Left ventricle myocardium inferior (tissue), 1 donor: ENCODE results near the gene GSTP1. TPM values are rescaled to one million over a fixed set of nuclear protein-coding genes. Genes with fewer than 3 reads are reported as not detected.
A peak's percentile ranks its signal among the peaks of the same experiment; 100 is the strongest.

ENCODE experiments used
- DNase-seq: peaks from one replicate; pipeline ENCODE4 v3.0.0-alpha.2; 2020
- H3K27ac ChIP-seq: fragments of 200-600 bp; replicated peaks from 2 replicates; pipeline ENCODE4 v1.8.0; 2021
- H3K27me3 ChIP-seq: fragments of 200-600 bp; 2 replicates; pipeline ENCODE4 v1.8.0; 2021; ENCODE audit warnings: low read depth
- H3K36me3 ChIP-seq: fragments of 200-600 bp; 2 replicates; pipeline ENCODE4 v1.8.0; 2021
- H3K4me1 ChIP-seq: fragments of 200-600 bp; 2 replicates; pipeline ENCODE4 v1.8.0; 2021
- H3K4me3 ChIP-seq: fragments of 200-600 bp; 2 replicates; pipeline ENCODE4 v1.8.0; 2021; ENCODE audit warnings: mild to moderate bottlenecking, moderate library complexity
- H3K9me3 ChIP-seq: fragments of 200-600 bp; replicated peaks from 2 replicates; pipeline ENCODE4 v1.8.0; 2021
- intact Hi-C: fragments of 100-400 bp; cut with micrococcal nuclease; formaldehyde crosslinking; loops from one replicate; pipeline ENCODE4 v1.11.0; 2022
- total RNA-seq: library from RNA; stranded (reverse); fragmentation: NEBNext Ultra II Directional; extraction: Animal tissue kit (Norgen Biotek cat#: 25700); gene quantifications from one replicate; pipeline ENCODE4 v1.2.1, GENCODE V29; 2021
- TF ChIP-seq, protein P1 (sequence below): fragments of 200-600 bp; IDR thresholded peaks from 2 replicates; pipeline ENCODE4 v1.8.0; 2021; ENCODE audit warnings: antibody characterized with exemption, mild to moderate bottlenecking, borderline replicate concordance
- donor health status: DM: no; HTN: yes; CAD: no; lungs with severe emphysema.

GSTP1 gene
- total RNA-seq, 1 donor from 2014 or later, result 313 TPM

GRCh38 chr11:67613960-67614715 lies 30.5 kb downstream of the GSTP1 start:
- DNase-seq, result peak; percentile 60
- Histone ChIP-seq H3K27me3 (peaks cover 19% of the 10 kb centered on the region), H3K4me1 (peaks cover 55% of the 10 kb centered on the region), H3K4me3 (peak overlapping the region; percentile 61), H3K36me3 (peaks cover 41% of the 10 kb centered on the region), H3K27ac (peak overlapping the region; percentile 72), H3K9me3 (no peaks in the 10 kb centered on the region)
- TF ChIP-seq, protein P1, sequence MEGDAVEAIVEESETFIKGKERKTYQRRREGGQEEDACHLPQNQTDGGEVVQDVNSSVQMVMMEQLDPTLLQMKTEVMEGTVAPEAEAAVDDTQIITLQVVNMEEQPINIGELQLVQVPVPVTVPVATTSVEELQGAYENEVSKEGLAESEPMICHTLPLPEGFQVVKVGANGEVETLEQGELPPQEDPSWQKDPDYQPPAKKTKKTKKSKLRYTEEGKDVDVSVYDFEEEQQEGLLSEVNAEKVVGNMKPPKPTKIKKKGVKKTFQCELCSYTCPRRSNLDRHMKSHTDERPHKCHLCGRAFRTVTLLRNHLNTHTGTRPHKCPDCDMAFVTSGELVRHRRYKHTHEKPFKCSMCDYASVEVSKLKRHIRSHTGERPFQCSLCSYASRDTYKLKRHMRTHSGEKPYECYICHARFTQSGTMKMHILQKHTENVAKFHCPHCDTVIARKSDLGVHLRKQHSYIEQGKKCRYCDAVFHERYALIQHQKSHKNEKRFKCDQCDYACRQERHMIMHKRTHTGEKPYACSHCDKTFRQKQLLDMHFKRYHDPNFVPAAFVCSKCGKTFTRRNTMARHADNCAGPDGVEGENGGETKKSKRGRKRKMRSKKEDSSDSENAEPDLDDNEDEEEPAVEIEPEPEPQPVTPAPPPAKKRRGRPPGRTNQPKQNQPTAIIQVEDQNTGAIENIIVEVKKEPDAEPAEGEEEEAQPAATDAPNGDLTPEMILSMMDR, result peak; percentile 79
- intact Hi-C loops, result no loop called here

DNA sequence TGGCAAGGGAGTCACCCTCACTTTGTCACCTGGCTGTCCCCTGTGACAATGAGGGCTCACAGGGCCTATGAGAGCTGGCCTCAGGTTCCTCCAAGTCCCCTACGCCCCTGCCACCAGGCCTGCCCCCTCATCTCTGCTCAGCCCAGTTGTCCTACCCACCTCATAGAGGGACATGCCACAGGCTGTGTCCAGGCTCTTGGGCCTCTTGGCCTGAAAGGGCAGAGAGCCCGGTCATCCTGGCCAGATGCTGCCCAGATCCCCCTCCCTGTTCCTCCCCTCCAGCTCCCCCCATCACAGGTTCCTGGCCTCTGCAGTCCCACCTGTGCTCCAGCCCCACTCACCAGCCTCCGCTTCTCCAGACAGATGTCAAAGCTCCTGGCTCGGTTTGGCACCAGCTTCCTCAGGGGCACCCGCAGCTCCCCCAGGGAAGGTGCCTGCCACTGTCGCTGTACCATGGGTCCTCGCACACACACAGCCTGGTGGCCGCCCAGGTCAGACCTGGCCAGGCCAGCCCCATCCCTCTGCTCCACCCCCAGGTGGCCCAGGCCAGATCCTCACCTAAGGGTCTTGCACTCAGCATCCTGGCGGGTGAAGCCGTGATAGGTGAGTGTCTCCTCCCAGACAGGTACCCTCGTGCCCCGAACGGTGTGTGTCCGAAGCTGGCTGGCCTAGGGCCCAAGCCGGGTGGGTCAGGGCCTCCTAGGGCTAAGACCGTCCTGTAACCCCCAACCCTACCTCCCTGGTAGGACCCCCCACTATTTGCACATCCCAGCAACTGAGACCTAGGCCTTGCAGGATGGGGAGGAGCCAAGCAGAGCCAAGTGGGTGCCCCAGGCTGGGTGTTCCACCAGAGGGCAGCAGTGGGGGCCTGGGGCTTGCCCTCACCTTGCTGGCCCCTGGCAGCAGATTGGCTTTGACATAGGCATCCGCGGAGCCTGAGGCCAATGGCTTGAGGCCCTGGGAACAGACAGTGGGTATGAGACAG lies 31.4 kb downstream of the GSTP1 start:
- DNase-seq, result no peak
- TF ChIP-seq, protein P1, result peak; percentile 58
- Histone ChIP-seq H3K36me3 (peaks cover 33% of the 10 kb centered on the region), H3K27ac (peak overlapping the region; percentile 72), H3K4me3 (peak overlapping the region; percentile 61), H3K27me3 (peaks cover 19% of the 10 kb centered on the region), H3K9me3 (no peaks in the 10 kb centered on the region), H3K4me1 (peaks cover 47% of the 10 kb centered on the region)
- intact Hi-C loops, result no loop called here

GRCh38 chr11:67615728-67616430 lies 32.3 kb downstream of the GSTP1 start:
- H3K27ac ChIP-seq, result peak overlapping the region; percentile 72
- intact Hi-C loops, result no loop called here
- TF ChIP-seq, protein P1, result no peak
- H3K36me3 ChIP-seq, result peaks cover 24% of the 10 kb centered on the region
- no peak overlapping the region for H3K4me3 ChIP-seq
- peaks cover 42% of the 10 kb centered on the region for H3K4me1 ChIP-seq
- H3K27me3 ChIP-seq, result peaks cover 19% of the 10 kb centered on the region
- H3K9me3 ChIP-seq, result no peaks in the 10 kb centered on the region
- DNase-seq, result no peak

- intact Hi-C loops, result no loop called here
- Histone ChIP-seq H3K9me3 (no peaks in the 10 kb centered on the region), H3K4me1 (peaks cover 42% of the 10 kb centered on the region), H3K4me3 (no peak overlapping the region), H3K27ac (peak overlapping the region; percentile 72), H3K36me3 (peaks cover 16% of the 10 kb centered on the region), H3K27me3 (peaks cover 19% of the 10 kb centered on the region)
- TF ChIP-seq, protein P1, result no peak
- DNase-seq, result no peak
These were observed 33.0 kb downstream of the GSTP1 start for GRCh38 chr11:67616431-67617242.
